ENCODE data around the gene A4GALT.
"Not testable (repeated sequence)": the region's sequence is repeated elsewhere in the genome, so short reads cannot be mapped to it uniquely, and the experiment has no call there.

Gene A4GALT

GRCh38 chr22:42720263-42721044 is at the start of gene A4GALT:
A4GALT (minus strand) TSS chr22:42720870; CDS start chr22:42693951, 26,919 bp downstream.
- DNase-seq, result no peak

GRCh38 chr22:42770448-42770726 is 49.7 kb upstream of the A4GALT start:
- no peak for DNase-seq

- DNase-seq, result no peak
Observed at GRCh38 chr22:42769574-42770447, 49.1 kb upstream of the A4GALT start.

GRCh38 chr22:42769238-42769573 is 48.5 kb upstream of the A4GALT start:
- no peak for DNase-seq

DNA sequence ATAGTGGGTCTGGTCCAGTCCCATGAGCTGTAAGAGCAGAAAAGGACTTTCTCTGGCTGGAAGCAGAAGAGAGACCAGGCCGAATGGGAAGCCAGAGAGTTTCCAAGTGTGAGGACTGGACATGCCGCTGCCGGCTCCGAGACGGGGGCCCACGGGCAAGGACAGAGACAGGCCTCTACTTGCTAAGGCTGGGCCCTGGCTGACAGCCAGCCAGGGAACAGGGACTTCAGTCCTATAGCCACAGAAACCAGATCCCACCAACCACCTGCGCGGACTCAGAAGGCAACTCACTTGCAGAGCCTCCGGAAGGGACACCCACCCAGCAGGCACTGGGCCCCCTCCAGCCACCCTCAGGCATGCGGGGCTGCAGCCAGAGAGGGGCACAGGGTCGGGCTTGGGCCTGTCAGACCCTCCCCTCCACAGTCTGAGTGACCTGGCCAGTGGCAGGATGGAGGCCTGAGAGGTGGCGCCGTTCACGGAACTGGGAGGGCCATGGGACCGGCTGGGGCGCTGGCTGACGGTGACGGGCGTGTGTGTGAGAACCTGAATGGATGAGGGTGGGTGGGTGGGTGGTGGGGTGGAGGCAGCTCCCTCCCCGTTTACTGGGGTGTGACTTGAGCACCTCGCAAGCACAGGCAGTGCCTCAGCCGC is 47.8 kb upstream of the A4GALT start:
- no peak for DNase-seq

DNA sequence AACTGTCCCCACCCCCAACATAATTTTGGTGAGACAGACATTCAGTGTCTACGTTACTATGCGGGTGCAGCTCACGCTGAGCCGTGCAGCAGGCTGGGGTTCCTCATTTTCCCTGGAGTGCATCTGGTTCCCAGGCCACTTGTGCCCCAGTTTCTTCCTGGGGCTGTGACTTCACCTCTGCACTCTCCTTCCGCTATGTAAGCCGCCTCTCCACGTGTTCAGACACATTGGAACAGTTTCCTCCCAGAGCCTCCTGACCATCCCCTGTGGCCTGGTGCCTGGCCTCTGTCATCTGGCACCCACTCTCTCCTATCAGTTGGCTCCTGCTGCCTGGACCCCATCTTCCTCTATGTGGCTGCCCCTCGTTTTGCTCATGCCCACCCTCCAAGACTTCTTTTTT is 46.2 kb upstream of the A4GALT start:
- DNase-seq, result no peak

GRCh38 chr22:42764895-42765363 is 44.3 kb upstream of the A4GALT start:
- no peak for DNase-seq

GRCh38 chr22:42763965-42764480 is 43.4 kb upstream of the A4GALT start:
- no peak for DNase-seq

DNA sequence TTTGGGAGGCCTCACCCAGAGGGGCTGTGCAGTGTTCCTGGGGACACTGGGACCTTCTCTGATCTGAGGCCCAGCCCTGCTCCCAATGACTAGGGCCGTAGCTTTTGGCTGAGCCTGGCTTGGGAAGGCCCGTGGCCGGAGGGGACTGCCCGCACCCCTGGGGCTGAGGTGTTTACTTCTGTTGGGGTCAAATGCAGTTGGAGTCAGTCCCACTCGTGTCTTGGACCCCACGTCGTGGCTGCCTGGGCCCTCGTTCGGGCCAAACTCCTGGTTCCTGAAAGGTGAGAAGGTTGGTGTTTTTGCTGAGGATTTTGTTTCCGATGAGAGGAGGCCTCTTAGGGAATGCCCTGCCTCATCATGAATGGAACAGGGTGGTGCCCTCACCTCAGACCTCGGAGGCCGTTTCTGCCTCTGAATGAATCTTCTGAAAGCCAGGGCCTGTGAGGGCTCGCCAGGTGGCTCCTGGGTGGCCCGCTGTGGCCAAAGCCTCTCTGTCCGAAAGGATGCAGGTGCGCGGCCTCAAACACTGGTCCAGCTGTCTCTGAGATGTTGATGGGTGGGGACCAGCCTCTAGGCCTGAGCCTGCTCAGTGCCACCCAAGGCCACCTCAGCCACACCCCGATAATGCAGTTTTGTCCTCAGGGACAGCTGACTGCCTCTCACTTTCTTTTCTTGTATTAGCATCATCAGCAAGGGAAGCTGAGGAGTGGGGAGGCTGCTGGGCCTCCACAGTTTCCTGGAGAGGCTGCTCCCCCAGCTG is 40.3 kb upstream of the A4GALT start:
- no peak for DNase-seq

- DNase-seq, result no peak
Observed at GRCh38 chr22:42758931-42759629, 38.4 kb upstream of the A4GALT start.

DNA sequence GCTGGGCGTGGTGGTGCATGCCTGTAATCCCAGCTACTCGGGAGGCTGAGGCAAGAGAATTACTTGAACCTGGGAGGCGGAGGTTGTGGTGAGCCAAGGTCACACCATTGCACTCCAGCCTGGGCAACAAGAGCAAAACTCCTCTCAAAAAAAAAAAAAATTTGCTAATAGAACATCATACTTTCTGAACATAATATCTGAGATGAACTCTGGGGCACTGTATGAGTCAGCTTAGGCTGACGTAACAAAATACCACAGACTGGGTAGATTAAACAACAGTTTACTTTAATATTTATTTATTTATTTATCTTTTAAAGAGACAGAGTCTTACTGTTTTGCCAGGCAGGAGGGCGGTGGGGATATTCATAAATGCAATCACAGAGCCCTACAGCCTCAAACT is 34.9 kb upstream of the A4GALT start:
- DNase-seq, result not testable (repeated sequence)

- DNase-seq, result not testable (repeated sequence)
Observed at GRCh38 chr22:42755121-42755520, 34.5 kb upstream of the A4GALT start.

DNA sequence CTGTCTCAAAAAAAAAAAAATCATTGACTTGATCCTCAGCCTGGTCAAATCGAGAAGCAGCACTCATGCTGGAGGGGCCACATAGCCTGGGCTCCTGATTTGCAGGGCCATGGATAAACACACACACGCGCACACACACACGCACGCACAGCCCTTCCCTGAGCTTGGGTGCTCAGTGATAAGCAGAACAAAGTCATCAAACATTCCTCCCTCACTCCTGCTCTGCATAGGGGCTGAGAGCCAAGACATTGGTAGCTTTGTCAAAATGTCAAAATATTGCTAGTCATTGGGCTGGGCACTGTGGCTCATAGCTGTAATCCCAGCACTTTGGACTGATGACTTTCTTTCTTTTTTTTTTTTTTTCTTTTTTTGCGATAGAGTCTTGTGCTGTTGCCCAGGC is 34.0 kb upstream of the A4GALT start:
- DNase-seq, result no peak

DNA sequence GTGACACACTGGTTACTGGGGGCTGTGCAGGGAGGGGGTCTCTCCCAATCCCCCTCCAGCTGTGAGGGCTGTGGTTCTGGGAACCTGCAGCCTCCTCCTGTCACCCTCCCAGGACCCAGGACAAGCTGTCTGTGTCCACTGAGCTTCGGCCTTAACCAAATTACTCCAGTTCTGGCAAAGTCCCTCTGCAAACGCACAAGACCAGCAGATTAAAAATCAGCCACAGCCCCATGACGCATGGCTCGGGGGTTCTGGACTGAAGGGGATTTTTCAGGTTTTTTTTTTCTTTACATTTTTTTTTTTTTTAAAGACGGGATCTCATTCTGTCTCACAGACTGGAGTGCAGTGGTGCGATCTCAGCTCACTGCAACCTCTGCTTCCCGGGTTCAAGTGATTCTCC is 32.2 kb upstream of the A4GALT start:
- DNase-seq, result no peak

- no peak for DNase-seq
Observed at GRCh38 chr22:42752230-42752746, 31.6 kb upstream of the A4GALT start.

DNA sequence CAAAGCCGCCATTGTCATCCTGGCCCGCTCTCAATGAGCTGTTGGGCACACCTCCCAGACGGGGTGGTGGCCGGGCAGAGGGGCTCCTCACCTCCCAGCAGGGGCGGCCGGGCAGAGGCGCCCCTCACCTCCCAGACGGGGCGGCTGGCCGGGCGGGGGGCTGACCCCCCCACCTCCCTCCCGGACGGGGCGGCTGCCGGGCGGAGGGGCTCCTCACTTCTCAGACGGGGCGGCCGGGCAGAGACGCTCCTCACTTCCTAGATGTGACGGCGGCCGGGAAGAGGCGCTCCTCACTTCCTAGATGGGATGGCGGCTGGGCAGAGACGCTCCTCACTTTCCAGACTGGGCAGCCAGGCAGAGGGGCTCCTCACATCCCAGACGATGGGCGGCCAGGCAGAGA is 29.8 kb upstream of the A4GALT start:
- not testable (repeated sequence) for DNase-seq

DNA sequence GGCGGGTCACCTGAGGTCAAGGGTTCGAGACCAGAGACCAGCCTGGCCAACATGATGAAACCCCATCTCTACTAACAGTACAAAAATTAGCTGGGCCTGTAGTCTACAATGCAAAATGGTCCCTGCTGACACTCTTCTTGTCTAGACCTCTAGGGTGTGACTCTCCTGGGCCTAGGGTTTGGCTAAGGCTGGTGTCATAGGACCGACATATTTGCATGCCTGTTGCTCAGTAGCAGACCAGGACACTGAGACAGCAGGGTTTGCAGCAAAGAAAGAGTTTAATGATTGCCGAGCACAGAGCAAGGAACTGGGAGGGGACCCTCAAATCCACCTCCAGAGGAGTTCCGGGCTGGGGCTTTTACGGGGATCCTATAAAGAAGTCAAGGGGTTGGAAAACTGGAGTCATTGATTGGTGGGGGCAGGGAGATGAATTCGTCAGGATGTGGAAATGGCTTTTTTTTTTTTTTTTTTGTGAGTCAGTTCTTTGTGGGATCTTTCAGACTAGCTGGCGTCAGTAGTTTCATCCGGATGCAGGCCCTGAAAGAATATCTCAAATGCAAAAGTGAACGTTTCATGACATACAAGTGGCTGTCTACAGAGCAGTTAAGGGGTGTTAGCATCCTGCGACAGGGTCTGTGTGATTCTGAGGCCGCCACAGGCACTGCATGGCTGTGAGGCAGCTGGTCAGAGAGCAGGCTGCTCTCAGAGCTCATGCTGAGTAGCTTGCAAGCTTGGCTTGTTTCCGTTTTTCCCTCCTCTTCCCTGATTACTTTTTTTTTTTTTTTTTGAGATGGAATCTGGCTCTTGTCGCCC is 27.2 kb upstream of the A4GALT start:
- peak in 1 of 2 experiments; percentile 58 for DNase-seq

- DNase-seq, result no peak
Observed at GRCh38 chr22:42745118-42745517, 24.4 kb upstream of the A4GALT start.

DNA sequence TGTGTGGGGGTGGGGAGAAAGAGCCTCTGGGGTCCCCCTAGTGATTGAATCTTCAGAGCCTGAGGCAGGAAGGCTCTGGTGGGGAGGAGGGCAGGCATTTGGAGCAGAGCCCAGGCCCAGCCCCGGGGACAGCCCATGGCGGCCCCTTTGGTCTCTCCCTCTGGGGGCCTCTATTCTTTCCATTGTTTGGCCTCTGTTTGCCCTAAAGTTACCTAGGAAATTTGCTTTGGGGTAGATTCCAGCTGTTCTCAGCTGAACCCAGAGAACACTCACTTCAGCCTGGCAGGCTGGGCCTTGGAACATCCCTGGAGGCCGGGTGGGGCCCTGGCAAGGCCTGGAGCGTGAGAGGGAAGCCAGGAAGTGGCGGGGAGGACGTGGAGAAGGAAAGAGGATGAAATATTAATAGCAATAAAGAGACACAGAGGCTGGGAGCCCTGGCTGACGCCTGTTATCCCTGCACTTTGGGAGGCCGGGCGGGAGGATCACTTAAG is 22.9 kb upstream of the A4GALT start:
- DNase-seq, result no peak

DNA sequence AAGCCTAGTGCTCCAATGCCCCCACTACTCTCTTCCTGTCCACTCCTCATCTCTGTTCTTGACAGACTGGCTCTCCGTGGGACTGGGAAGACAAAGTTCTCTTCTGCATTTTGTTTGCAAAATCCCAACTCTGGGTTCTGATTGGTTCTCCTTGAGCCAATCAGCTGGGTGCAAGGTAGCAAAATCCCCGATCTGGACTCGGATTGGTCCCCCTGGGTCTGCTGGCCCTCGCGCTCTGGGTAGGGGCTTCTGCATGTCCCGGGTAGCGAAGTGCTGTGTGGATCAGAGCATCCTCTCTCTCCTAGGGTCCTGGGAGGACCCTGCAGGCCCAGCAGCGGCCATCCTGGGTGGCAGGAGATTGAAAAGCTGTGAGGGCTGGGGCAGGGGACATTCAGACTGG is 22.3 kb upstream of the A4GALT start:
- DNase-seq, result no peak

DNA sequence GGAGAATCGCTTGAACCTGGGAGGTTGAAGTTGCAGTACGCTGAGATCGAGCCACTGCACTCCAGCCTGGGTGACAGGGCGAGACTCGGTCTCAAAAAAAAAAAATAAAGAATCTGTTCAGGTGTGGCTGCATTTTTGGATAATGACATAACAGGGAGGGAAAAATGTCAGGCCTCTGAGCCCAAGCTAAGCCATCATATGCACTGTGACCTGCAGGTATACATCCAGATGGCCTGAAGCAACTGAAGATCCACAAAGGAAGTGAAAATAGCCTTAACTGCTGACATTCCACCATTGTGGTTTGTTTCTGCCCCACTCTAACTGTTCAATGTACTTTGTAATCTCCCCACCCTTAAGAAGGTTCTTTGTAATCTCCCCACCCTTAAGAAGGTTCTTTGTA is 19.6 kb upstream of the A4GALT start:
- not testable (repeated sequence) for DNase-seq
